ENCODE results near the gene RNF208.

DNA sequence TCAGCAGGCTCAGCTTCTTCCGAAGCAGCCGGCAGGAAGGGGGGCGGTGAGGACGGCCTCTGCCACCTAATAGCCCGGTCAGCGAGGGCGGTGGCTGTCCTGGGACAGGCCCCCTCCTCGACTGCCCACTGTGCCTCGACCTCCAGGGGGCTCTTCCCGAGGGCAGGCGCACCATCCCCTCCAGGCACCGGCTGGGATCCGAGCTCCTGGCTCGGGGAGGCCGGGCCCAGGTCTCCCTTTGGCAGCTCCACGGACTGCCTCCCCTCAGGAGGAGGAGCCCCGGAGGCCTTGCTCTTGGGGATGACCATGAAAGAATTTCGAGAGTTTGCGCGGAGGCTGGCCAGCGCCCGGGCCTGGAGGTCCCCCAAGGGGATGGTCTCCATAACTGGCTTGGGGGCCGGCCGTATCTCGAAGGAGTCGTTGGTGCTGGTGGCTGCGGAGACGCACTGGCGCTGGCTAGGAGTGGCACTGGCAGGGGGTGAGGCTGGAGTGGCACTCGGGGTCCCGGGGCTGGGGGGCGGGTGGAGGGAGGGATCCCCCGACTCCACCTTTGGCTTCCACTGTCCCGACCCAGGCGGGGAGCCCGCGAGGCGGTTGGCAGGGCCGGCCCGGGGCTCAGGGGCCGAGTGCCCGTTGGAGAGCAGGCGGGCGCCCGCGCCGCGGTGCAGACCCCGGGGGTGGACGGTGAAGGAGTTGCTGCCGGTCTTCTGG is 22.5 kb downstream of the RNF208 start:
- TF ChIP-seq POLR2AphosphoS5 (IDR thresholded peaks at IDR 0.05; ENCODE audit: low read depth, low read length) = no peak
- TF ChIP-seq POLR2A (IDR thresholded peaks at IDR 0.05; ENCODE audit: low read depth, low read length) = no peak
